Activated naive CD8-positive, alpha-beta T cell treated with anti-CD3 and anti-CD28 coated beads, Interleukin-2, amount 50 U/mL, for 24 hours (primary cell): ENCODE data around the gene EXT2.

Source experiments
- ATAC-seq: fragments of 150-1000 bp; cut with Tn5 transposase; one replicate; pipeline ENCODE4 v1.10.0; 2021
- DNase-seq: peaks from one replicate; pipeline ENCODE4 v3.0.0; 2021
- H3K27ac Mint-ChIP-seq: one replicate; pipeline ENCODE4 v1.8.0; 2021; ENCODE audit warnings: mild to moderate bottlenecking, mixed read lengths
- H3K27me3 Mint-ChIP-seq: one replicate; pipeline ENCODE4 v1.8.0; 2021; ENCODE audit warnings: mixed read lengths
- H3K36me3 Mint-ChIP-seq: one replicate; pipeline ENCODE4 v1.8.0; 2021; ENCODE audit warnings: low read depth, mixed read lengths
- H3K4me1 Mint-ChIP-seq: one replicate; pipeline ENCODE4 v1.8.0; 2021; ENCODE audit warnings: mixed read lengths
- H3K4me3 Mint-ChIP-seq: one replicate; pipeline ENCODE4 v1.8.0; 2021; ENCODE audit warnings: mild to moderate bottlenecking, moderate library complexity, mixed read lengths
- H3K9me3 Mint-ChIP-seq: one replicate; pipeline ENCODE4 v1.8.0; 2021; ENCODE audit warnings: mixed read lengths

The EXT2 gene

GRCh38 chr11:44134625-44135024 is 39.1 kb downstream of the EXT2 start:
- Mint-ChIP-seq H3K4me1 (no peaks in the 10 kb centered on the region), H3K9me3 (no peaks in the 10 kb centered on the region), H3K36me3 (peaks cover 15% of the 10 kb centered on the region)

GRCh38 chr11:44136176-44136945 is 40.9 kb downstream of the EXT2 start:
- no peak for ATAC-seq
- no peaks in the 10 kb centered on the region for H3K4me1 Mint-ChIP-seq
- H3K4me3 Mint-ChIP-seq = no peak overlapping the region
- peaks cover 10% of the 10 kb centered on the region for H3K36me3 Mint-ChIP-seq
- no peak for DNase-seq
- no peaks in the 10 kb centered on the region for H3K9me3 Mint-ChIP-seq
- no peak overlapping the region for H3K27ac Mint-ChIP-seq
- no peaks in the 10 kb centered on the region for H3K27me3 Mint-ChIP-seq

More at GRCh38 chr11:44134625-44135024, 39.1 kb downstream of the EXT2 start:
- H3K27me3 Mint-ChIP-seq = no peaks in the 10 kb centered on the region
- H3K4me3 Mint-ChIP-seq = no peak overlapping the region
- H3K27ac Mint-ChIP-seq = no peak overlapping the region
- DNase-seq (no peak), ATAC-seq (no peak)

GRCh38 chr11:44137057-44137456 is 41.6 kb downstream of the EXT2 start:
- peaks cover 9% of the 10 kb centered on the region for H3K36me3 Mint-ChIP-seq

GRCh38 chr11:44138286-44138685 is 42.8 kb downstream of the EXT2 start:
- Mint-ChIP-seq H3K4me3 (no peak overlapping the region), H3K27me3 (no peaks in the 10 kb centered on the region), H3K36me3 (peaks cover 9% of the 10 kb centered on the region), H3K9me3 (no peaks in the 10 kb centered on the region), H3K27ac (no peak overlapping the region), H3K4me1 (no peaks in the 10 kb centered on the region)
- DNase-seq = no peak
- ATAC-seq = no peak

More at GRCh38 chr11:44137057-44137456, 41.6 kb downstream of the EXT2 start:
- ATAC-seq (no peak), DNase-seq (no peak)
- Mint-ChIP-seq H3K4me3 (no peak overlapping the region), H3K27me3 (no peaks in the 10 kb centered on the region), H3K9me3 (no peaks in the 10 kb centered on the region), H3K4me1 (no peaks in the 10 kb centered on the region), H3K27ac (no peak overlapping the region)

- H3K36me3 Mint-ChIP-seq = peaks cover 7% of the 10 kb centered on the region
- H3K4me3 Mint-ChIP-seq = no peak overlapping the region
- no peak overlapping the region for H3K27ac Mint-ChIP-seq
- DNase-seq = no peak
- H3K4me1 Mint-ChIP-seq = no peaks in the 10 kb centered on the region
- H3K27me3 Mint-ChIP-seq = no peaks in the 10 kb centered on the region
- H3K9me3 Mint-ChIP-seq = no peaks in the 10 kb centered on the region
- ATAC-seq = no peak
These were observed 43.5 kb downstream of the EXT2 start for GRCh38 chr11:44138980-44139379.

GRCh38 chr11:44139565-44140330 is 44.3 kb downstream of the EXT2 start:
- Mint-ChIP-seq H3K36me3 (peaks cover 3% of the 10 kb centered on the region), H3K4me1 (no peaks in the 10 kb centered on the region), H3K9me3 (no peaks in the 10 kb centered on the region), H3K4me3 (no peak overlapping the region), H3K27ac (no peak overlapping the region), H3K27me3 (no peaks in the 10 kb centered on the region)
- no peak for DNase-seq
- ATAC-seq = no peak

GRCh38 chr11:44140372-44140771 is 44.9 kb downstream of the EXT2 start:
- H3K27ac Mint-ChIP-seq = no peak overlapping the region
- ATAC-seq = no peak
- no peak overlapping the region for H3K4me3 Mint-ChIP-seq
- no peaks in the 10 kb centered on the region for H3K4me1 Mint-ChIP-seq
- peaks cover 3% of the 10 kb centered on the region for H3K36me3 Mint-ChIP-seq
- no peak for DNase-seq
- no peaks in the 10 kb centered on the region for H3K9me3 Mint-ChIP-seq
- H3K27me3 Mint-ChIP-seq = no peaks in the 10 kb centered on the region

- ATAC-seq (no peak), DNase-seq (no peak)
- Mint-ChIP-seq H3K4me1 (no peaks in the 10 kb centered on the region), H3K27ac (no peak overlapping the region), H3K9me3 (no peaks in the 10 kb centered on the region), H3K4me3 (no peak overlapping the region), H3K36me3 (peaks cover 5% of the 10 kb centered on the region), H3K27me3 (no peaks in the 10 kb centered on the region)
These were observed 45.3 kb downstream of the EXT2 start for GRCh38 chr11:44140805-44141204.

GRCh38 chr11:44143987-44144909 is 48.8 kb downstream of the EXT2 start:
- no peaks in the 10 kb centered on the region for H3K9me3 Mint-ChIP-seq
- no peak overlapping the region for H3K27ac Mint-ChIP-seq
- ATAC-seq (no peak), DNase-seq (no peak)
- H3K27me3 Mint-ChIP-seq = no peaks in the 10 kb centered on the region
- H3K4me3 Mint-ChIP-seq = no peak overlapping the region
- peaks cover 21% of the 10 kb centered on the region for H3K36me3 Mint-ChIP-seq
- no peaks in the 10 kb centered on the region for H3K4me1 Mint-ChIP-seq

- ATAC-seq = no peak
- Mint-ChIP-seq H3K9me3 (no peaks in the 10 kb centered on the region), H3K4me1 (no peaks in the 10 kb centered on the region), H3K36me3 (peaks cover 28% of the 10 kb centered on the region), H3K27me3 (no peaks in the 10 kb centered on the region), H3K27ac (no peak overlapping the region), H3K4me3 (no peak overlapping the region)
- no peak for DNase-seq
These were observed 49.7 kb downstream of the EXT2 start for GRCh38 chr11:44145011-44145775.

- Mint-ChIP-seq H3K9me3 (peaks cover 6% of the 10 kb centered on the region), H3K4me3 (no peak overlapping the region), H3K4me1 (no peaks in the 10 kb centered on the region), H3K36me3 (peaks cover 43% of the 10 kb centered on the region), H3K27ac (no peak overlapping the region), H3K27me3 (no peaks in the 10 kb centered on the region)
- no peak for DNase-seq
- no peak for ATAC-seq
These were observed 51.5 kb downstream of the EXT2 start for GRCh38 chr11:44146931-44147330.

GRCh38 chr11:44147751-44148150 is 52.3 kb downstream of the EXT2 start:
- H3K9me3 Mint-ChIP-seq = peaks cover 11% of the 10 kb centered on the region
- H3K27me3 Mint-ChIP-seq = no peaks in the 10 kb centered on the region
- no peaks in the 10 kb centered on the region for H3K4me1 Mint-ChIP-seq
- peaks cover 51% of the 10 kb centered on the region for H3K36me3 Mint-ChIP-seq
- no peak for DNase-seq
- ATAC-seq = no peak
- H3K4me3 Mint-ChIP-seq = no peak overlapping the region
- H3K27ac Mint-ChIP-seq = no peak overlapping the region

- Mint-ChIP-seq H3K36me3 (peaks cover 58% of the 10 kb centered on the region), H3K27ac (no peak overlapping the region), H3K27me3 (no peaks in the 10 kb centered on the region), H3K4me1 (no peaks in the 10 kb centered on the region), H3K4me3 (no peak overlapping the region), H3K9me3 (peaks cover 12% of the 10 kb centered on the region)
- no peak for DNase-seq
- ATAC-seq = no peak
These were observed 54.2 kb downstream of the EXT2 start for GRCh38 chr11:44149651-44150050.

- no peak for DNase-seq
- Mint-ChIP-seq H3K4me3 (no peak overlapping the region), H3K27me3 (no peaks in the 10 kb centered on the region), H3K27ac (no peak overlapping the region), H3K36me3 (peaks cover 63% of the 10 kb centered on the region), H3K4me1 (no peaks in the 10 kb centered on the region), H3K9me3 (peaks cover 12% of the 10 kb centered on the region)
- no peak for ATAC-seq
These were observed 54.9 kb downstream of the EXT2 start for GRCh38 chr11:44150401-44150800.
